Renal cortex interstitium (tissue), 11 donors: Measurements from ENCODE around the gene ACADS. TPM values are rescaled to one million over a fixed set of nuclear protein-coding genes. Genes with fewer than 3 reads are reported as not detected.

Experiments used
- DNase-seq, 11 donors: peaks; one replicate each; pipeline ENCODE4 v3.0.0-alpha.2; 2013; ENCODE audit warnings: low read depth in 9 of 11, low spot score in 4 of 11; ENCODE audit errors: extremely low read depth in 1 of 11
- polyA plus RNA-seq, 3 donors: library from polyadenylated mRNA; unstranded; fragments of 120-200 nt; gene quantifications; one replicate each; pipeline ENCODE4 v1.2.1, GENCODE V29; 2013; ENCODE audit not compliant: insufficient read length in 3 of 3

Gene ACADS
- polyA plus RNA-seq, 3 donors = 15.3 to 24.4 (median 23.0) TPM

- no peak for DNase-seq
Measured at GRCh38 chr12:120739821-120740613, 14.4 kb downstream of the ACADS start.

- no peak for DNase-seq
Measured at GRCh38 chr12:120740871-120741270, 15.2 kb downstream of the ACADS start.

- DNase-seq = no peak
Measured at GRCh38 chr12:120741476-120742421, 16.1 kb downstream of the ACADS start.

GRCh38 chr12:120744922-120745493 is 19.4 kb downstream of the ACADS start:
- no peak for DNase-seq

GRCh38 chr12:120748242-120748641 is 22.6 kb downstream of the ACADS start:
- DNase-seq = no peak

- no peak for DNase-seq
Measured at GRCh38 chr12:120749256-120749655, 23.6 kb downstream of the ACADS start.

GRCh38 chr12:120750806-120751205 is 25.2 kb downstream of the ACADS start:
- no peak for DNase-seq

GRCh38 chr12:120751389-120751788 is 25.8 kb downstream of the ACADS start:
- no peak for DNase-seq

GRCh38 chr12:120754792-120755191 is 29.2 kb downstream of the ACADS start:
- DNase-seq = no peak

- DNase-seq = no peak
Measured at GRCh38 chr12:120755269-120755668, 29.6 kb downstream of the ACADS start.

GRCh38 chr12:120757226-120757742 is 31.7 kb downstream of the ACADS start:
- no peak for DNase-seq

GRCh38 chr12:120757949-120758348 is 32.3 kb downstream of the ACADS start:
- no peak for DNase-seq

GRCh38 chr12:120758798-120759590 is 33.4 kb downstream of the ACADS start:
- no peak for DNase-seq

GRCh38 chr12:120759591-120760348 is 34.1 kb downstream of the ACADS start:
- DNase-seq = no peak

GRCh38 chr12:120760349-120761254 is 35.0 kb downstream of the ACADS start:
- DNase-seq = no peak

- DNase-seq = peak in 9 of 11 donors; percentile 49 to 88 (median 79)
Measured at GRCh38 chr12:120761519-120761934, 35.9 kb downstream of the ACADS start.

- DNase-seq = no peak
Measured at GRCh38 chr12:120762086-120762485, 36.5 kb downstream of the ACADS start.
